Measurements from ENCODE around the gene VIPR2. TPM values are rescaled to one million over a fixed set of nuclear protein-coding genes. Genes with fewer than 3 reads are reported as not detected.

Gene VIPR2
- total and polyA plus RNA-seq, 2 experiments from 2014 or later = 1.3 to 2.7 TPM

GRCh38 chr7:159149488-159149887, 4.8 kb upstream of the VIPR2 start (continued):
- TF ChIP-seq CTCF (conservative IDR thresholded peaks at IDR 0.05; ENCODE audit: low read depth in 2 of 2) (no peak), REST (IDR thresholded peaks at IDR 0.05; ENCODE audit: unreplicated experiment) (no peak), STAT1 (IDR thresholded peaks at IDR 0.05; ENCODE audit: unreplicated experiment) (no peak), NANOG (IDR thresholded peaks at IDR 0.05; ENCODE audit: borderline replicate concordance) (no peak), EZH2phosphoT487 (IDR thresholded peaks at IDR 0.05; ENCODE audit: unreplicated experiment) (no peak), ZNF331 (CRISPR knock-in tag; IDR thresholded peaks at IDR 0.05; ENCODE audit: low read depth) (no peak)

- Histone ChIP-seq H3K4me3 (no peak overlapping the region), H3K79me2 (replicated peaks; ENCODE audit: insufficient read depth) (no peaks in the 10 kb centered on the region), H3F3A (replicated peaks; ENCODE audit: low read depth) (0 out of 2 replicates have a peak, but pooled peaks cover 4% of the 10 kb centered on the region), H2AFZ (no peak overlapping the region), H3K27me3 (ENCODE audit: insufficient read depth) (peaks cover 23% of the 10 kb centered on the region), H3K4me2 (0 out of 2 replicates have a peak overlapping the region, but pooled peaks have one; percentile 63), H4K20me1 (replicated peaks; ENCODE audit: insufficient read depth) (no peaks in the 10 kb centered on the region), H3K9me2 (ENCODE audit: insufficient read depth) (no peaks in the 10 kb centered on the region), H3K36me3 (ENCODE audit: insufficient read depth) (no peaks in the 10 kb centered on the region), H3K4me1 (ENCODE audit: insufficient read depth) (peaks cover 20% of the 10 kb centered on the region), H3K27ac (ENCODE audit: low read depth) (no peak overlapping the region)
- H3K4me1 Mint-ChIP-seq = no peaks in the 10 kb centered on the region; the same call in 2 of the 3 replicates
- ATAC-seq = no peak
- peaks cover 14% of the 10 kb centered on the region for H3K27me3 Mint-ChIP-seq (ENCODE audit: insufficient read depth, low read depth, poor library complexity)
- no peaks in the 10 kb centered on the region for H3K36me3 Mint-ChIP-seq (ENCODE audit: low read depth)
- no peak overlapping the region; the same call in 1 of the 2 replicates for H3K27ac Mint-ChIP-seq
- peaks cover 48% of the 10 kb centered on the region for H3K9me3 Mint-ChIP-seq
- DNase-seq (ENCODE audit: low spot score) = no peak
- no peak overlapping the region for H3K4me3 Mint-ChIP-seq
- TF ChIP-seq ETS1 (IDR thresholded peaks at IDR 0.05) = no peak
These were observed 4.0 kb upstream of the VIPR2 start for GRCh38 chr7:159148430-159149395.

Data from GM23338 (cell line).